Smooth muscle cell of the brain vasculature (primary cell): ENCODE measurements around the gene AQP3.
"Not testable (repeated sequence)": the region's sequence is repeated elsewhere in the genome, so short reads cannot be mapped to it uniquely, and the experiment has no call there.

Experiments
- DNase-seq: peaks from one replicate; pipeline ENCODE4 v3.0.0-alpha.2; 2012; ENCODE audit warnings: low read depth, low spot score

Gene AQP3

DNA sequence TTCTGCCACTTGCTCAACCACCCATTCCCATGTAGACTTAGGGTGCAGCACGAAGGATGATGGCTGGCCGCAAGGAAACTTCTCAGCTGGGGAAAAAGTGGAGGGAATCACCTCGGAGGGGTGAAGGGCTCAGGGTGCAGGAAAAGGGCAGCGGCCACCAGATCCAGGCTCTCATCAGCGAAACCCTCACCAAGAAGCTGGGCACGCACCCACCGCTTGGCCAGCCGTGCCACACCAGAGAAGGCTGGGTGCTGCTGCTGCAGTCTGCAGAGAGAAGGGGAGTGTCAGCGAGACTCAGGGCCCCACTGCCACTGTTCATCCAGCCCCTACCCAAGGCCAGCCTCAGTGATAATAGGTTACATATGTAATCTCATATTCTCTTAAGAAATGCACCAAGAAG lies 17.7 kb upstream of the AQP3 start:
- DNase-seq, result no peak

DNA sequence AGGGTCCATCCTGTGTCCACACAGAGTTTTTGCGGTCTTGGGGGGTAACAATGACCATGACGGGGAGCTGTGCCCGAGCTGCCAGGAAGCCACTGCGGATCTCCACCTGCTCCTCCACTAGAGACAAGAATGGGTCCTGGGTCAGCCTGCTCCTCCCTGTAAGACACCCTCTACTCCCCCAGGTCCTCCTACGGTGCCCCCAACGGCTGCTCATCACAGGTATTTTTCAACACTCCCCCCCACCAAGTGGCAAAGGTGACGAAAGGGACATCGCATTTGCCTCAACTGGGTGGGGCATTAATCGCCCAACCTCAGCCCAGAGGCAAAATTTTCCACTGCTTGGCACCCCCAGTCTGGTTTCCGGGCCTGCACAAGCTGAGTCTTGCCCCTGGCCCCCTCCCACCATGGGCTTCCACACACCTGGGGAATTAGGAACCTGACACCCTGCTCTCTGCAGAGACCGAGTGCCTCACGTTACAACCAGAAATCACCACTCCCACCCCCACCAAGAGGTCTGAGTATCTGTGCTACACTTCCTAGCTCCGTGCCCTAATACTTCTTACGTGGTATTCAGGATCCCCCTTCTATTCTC lies 16.7 kb upstream of the AQP3 start:
- DNase-seq, result no peak

GRCh38 chr9:33463151-33463550 lies 15.8 kb upstream of the AQP3 start:
- no peak for DNase-seq

- no peak for DNase-seq
Observed at GRCh38 chr9:33461492-33461891, 14.1 kb upstream of the AQP3 start.

- no peak for DNase-seq
Observed at GRCh38 chr9:33460854-33461253, 13.5 kb upstream of the AQP3 start.

- no peak for DNase-seq
Observed at GRCh38 chr9:33459115-33459514, 11.7 kb upstream of the AQP3 start.

DNA sequence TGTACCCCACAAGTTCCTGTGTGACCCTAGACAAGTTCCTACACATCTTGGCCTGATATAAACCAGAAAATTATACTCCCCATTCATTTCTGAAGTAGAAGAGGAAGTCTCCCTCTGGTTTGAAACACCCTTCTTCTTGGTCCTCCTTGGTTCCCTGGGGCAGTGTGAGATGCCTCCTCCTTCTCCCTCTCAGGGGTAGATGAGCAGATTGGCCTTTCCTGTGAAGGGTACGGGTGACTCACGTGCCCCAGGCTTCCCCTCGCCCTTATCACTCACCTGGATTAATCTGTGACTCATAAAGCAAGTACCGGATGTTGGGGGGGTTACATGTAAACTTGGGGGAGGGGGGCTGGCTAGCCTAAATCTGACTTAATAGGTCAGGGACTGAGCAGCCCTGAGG lies 11.1 kb upstream of the AQP3 start:
- DNase-seq, result no peak

GRCh38 chr9:33455945-33456344 lies 8.6 kb upstream of the AQP3 start:
- DNase-seq, result no peak

DNA sequence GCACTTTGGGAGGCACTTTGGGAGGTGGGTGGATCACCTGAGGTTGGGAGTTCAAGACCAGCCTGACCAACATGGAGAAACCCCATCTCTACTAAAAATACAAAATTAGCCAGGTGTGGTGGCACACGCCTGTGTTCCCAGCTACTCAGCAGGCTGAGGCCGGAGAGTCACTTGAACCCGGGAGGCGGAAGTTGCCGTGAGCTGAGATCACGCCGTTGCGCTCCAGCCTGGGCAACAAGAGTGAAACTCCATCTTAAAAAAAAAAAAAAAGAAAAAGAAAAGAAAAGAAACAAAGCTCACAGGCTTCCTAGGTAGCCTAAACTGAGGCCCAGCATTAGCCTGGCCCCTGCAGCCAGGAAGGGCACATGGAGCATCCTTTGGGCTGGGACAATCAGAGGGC lies 8.1 kb upstream of the AQP3 start:
- not testable (repeated sequence) for DNase-seq

DNA sequence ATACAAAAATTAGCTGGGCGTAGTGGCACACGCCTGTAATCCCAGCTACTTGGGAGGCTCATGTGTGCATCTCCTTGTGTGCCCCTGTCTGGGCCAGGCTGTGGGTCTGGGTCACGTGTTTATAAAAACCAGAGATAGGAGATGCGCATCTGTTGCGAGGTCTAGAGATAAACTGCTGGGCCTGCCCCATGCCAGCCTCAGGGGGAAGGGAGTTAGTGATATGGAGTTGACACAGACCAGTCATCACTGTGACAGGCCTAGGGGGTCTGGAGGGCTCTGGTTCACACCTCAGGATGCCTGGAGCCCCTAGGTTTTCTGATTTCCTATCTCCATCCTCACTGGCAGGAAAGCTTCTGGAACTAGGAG lies 7.3 kb upstream of the AQP3 start:
- DNase-seq, result not testable (repeated sequence)

- DNase-seq, result no peak
Observed at GRCh38 chr9:33453999-33454660, 6.7 kb upstream of the AQP3 start.

- DNase-seq, result no peak
Observed at GRCh38 chr9:33453286-33453860, 6.0 kb upstream of the AQP3 start.

- peak; percentile 65 for DNase-seq
Observed at GRCh38 chr9:33452828-33453271, 5.5 kb upstream of the AQP3 start.

DNA sequence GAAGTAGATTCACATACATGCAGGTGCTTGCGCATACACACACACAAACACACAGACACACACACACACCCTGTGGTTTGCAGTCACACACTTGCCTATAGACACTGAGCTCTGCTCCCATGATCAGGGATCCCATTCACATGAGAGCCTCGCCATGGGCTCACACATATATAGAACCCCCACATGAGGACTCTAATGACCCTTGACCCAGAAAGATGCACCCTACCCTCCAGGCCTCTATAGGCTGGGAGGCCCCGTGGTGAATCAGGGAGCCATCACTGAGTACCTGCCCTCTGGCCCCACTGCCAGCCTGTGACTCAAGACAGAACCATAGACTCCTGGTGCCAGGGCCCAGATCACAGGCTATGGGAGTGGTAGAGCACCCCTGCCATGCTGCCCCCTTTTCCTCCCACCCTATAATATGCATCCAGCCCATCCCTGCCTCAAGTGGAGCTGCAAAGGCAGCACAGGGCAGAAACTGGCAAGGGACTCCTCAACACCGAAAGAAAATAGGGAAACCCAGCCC lies 3.3 kb upstream of the AQP3 start:
- no peak for DNase-seq

DNA sequence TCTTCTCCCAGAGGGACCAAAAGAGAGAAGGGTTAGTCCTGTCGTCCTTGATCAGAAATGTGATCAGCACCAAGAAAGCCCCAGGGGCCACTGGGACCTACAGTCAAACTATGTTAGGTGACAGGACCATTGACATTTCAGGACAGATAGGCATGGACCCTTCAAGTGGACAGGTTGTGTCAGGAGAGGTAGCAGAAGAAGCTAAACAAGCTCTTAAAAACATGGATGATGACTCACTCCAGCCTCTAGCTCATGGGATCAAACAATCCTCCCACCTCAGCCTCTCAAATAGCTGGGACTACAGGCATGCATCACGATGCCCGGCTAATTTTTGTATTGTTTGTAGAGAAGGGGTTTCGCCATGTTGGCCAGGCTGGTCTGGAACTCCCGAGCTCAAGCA lies 2.3 kb upstream of the AQP3 start:
- no peak for DNase-seq

- DNase-seq, result no peak
Observed at GRCh38 chr9:33447799-33448553, 583 bp upstream of the AQP3 start.

- no peak for DNase-seq
Observed at GRCh38 chr9:33446240-33446945, 1.0 kb downstream of the AQP3 start.

DNA sequence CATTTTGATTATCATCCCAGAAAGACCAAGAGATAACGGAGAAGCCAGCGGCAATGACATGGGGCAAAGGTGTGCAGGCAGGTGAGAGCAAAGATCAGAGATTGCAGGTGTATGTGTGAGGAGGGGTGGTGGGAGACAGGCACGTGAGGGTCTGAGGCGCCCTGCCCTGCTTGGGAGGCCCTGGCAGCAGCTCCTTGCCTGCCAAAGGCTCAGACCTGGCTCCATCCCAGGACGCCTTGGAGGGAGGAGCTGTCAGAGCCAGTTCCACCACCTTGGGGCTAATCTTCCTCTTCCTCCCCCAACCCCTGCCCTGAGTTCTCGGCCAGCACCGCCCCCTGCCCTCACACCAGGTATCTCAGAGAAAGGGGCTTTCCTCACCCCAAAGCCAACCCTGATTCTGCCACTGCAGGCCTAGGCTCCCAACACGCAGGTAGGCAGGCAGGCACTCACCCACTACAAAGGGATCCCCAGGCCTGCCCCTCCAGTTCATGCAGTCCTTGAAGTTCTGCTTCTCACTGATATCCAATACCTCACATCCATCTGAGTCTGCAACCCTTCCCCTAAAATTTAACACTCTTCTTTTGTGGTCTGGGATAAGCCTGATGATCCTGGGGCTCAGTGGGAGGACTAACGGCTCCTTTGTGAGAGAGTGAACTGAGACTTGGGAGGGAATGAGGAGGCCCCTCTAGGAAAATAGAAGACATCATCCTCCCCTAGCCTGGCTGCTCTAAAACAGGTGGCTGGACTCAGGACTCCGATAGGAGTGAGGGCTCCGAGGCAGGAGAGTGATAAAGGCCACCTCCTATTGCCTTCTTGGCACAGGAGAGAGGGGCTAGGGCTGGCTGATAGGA lies 1.8 kb downstream of the AQP3 start:
- no peak for DNase-seq

- no peak for DNase-seq
Observed at GRCh38 chr9:33443464-33444154, 3.8 kb downstream of the AQP3 start.

DNA sequence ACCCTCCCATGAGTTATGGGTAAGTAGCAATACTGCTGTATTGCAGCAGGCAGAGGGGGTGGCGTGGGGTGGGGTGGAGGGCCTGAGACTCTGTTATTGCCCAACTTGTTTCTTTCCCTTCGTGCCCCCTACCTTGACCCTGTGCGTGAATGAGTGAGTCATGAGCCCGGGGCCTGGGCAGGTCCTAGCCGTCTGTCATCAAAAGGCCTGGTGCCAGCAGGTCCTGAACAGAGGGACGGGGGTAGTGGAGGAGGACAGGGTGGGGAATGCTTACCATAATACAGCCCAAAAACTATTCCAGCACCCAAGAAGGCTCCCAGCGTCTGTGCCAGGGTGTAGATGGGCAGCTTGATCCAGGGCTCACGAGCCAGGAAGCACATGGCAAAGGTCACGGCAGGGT lies 4.3 kb downstream of the AQP3 start:
- DNase-seq, result no peak
